ENCODE results near the gene F2RL1. TPM values are rescaled to one million over a fixed set of nuclear protein-coding genes. Genes with fewer than 3 reads are reported as not detected.

The F2RL1 gene
- total and polyA plus RNA-seq, 2 donors (not counting 1 experiment from before 2014, with no cell fraction given) = 0.04 to 0.64 TPM

GRCh38 chr5:76859591-76860247, 40.9 kb downstream of the F2RL1 start:
- intact Hi-C loops (cut with micrococcal nuclease) = loop anchor here (10.0 kb wide), 1 partner anchor 285 kb away; no protein-coding TSS in a partner anchor
- no peak overlapping the region for H2AFZ ChIP-seq (ENCODE audit: insufficient read depth, low read depth, low read length, poor library complexity, severe bottlenecking)
- no peak overlapping the region for H3K9ac ChIP-seq (ENCODE audit: low read length)
- no peaks in the 10 kb centered on the region for H3K36me3 ChIP-seq (replicated peaks in 1 of 2; ENCODE audit: control extremely low read depth in 1 of 2, control insufficient read depth in 1 of 2, extremely low read depth in 1 of 2, insufficient read depth in 2 of 2, low read length in 1 of 2)
- H3K79me2 ChIP-seq (ENCODE audit: control insufficient read depth, insufficient read depth, low read length) = no peaks in the 10 kb centered on the region
- H3K27me3 ChIP-seq (replicated peaks in 1 of 4; ENCODE audit: control extremely low read depth in 1 of 4, control insufficient read depth in 3 of 4, insufficient read depth in 4 of 4, low read length in 3 of 4) = no peaks in the 10 kb centered on the region
- H3K9me3 ChIP-seq (ENCODE audit: control extremely low read depth in 1 of 3, control insufficient read depth in 2 of 3, insufficient read depth in 1 of 3, low read length in 2 of 3) = peaks cover 0 to 7% (median 0%) of the 10 kb centered on the region in 3 donors
- ATAC-seq (ENCODE audit: low read depth) = no peak
- no peak overlapping the region for H3K27ac ChIP-seq (ENCODE audit: low read length in 2 of 2)
- no peak overlapping the region for H3K4me2 ChIP-seq (replicated peaks; ENCODE audit: low read depth, low read length, poor library complexity, severe bottlenecking)
- no peak for DNase-seq
- H3K4me3 ChIP-seq (ENCODE audit: control extremely low read depth in 1 of 5, extremely low read depth in 1 of 5, insufficient read depth in 1 of 5, low read depth in 2 of 5, low read length in 4 of 5) = no peak overlapping the region
- no peaks in the 10 kb centered on the region for H4K20me1 ChIP-seq (ENCODE audit: control insufficient read depth, insufficient read depth, low read length, poor library complexity, severe bottlenecking)
- ChIA-PET POLR2A (no interaction called here), CTCF (no interaction called here)
- Mint-ChIP-seq H3K27me3 (no peaks in the 10 kb centered on the region), H3K9me3 (ENCODE audit: insufficient read depth) (peaks cover 2% of the 10 kb centered on the region), H3K4me3 (no peak overlapping the region), H3K27ac (no peak overlapping the region), H3K4me1 (peaks cover 18% of the 10 kb centered on the region)
- WGBS (ENCODE audit: insufficient coverage) = 100% methylated on average over 2 of the region's 10 CpGs
- TF ChIP-seq, protein P1, sequence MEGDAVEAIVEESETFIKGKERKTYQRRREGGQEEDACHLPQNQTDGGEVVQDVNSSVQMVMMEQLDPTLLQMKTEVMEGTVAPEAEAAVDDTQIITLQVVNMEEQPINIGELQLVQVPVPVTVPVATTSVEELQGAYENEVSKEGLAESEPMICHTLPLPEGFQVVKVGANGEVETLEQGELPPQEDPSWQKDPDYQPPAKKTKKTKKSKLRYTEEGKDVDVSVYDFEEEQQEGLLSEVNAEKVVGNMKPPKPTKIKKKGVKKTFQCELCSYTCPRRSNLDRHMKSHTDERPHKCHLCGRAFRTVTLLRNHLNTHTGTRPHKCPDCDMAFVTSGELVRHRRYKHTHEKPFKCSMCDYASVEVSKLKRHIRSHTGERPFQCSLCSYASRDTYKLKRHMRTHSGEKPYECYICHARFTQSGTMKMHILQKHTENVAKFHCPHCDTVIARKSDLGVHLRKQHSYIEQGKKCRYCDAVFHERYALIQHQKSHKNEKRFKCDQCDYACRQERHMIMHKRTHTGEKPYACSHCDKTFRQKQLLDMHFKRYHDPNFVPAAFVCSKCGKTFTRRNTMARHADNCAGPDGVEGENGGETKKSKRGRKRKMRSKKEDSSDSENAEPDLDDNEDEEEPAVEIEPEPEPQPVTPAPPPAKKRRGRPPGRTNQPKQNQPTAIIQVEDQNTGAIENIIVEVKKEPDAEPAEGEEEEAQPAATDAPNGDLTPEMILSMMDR (IDR thresholded peaks at IDR 0.05) = no peak
- no peak for TF ChIP-seq EZH2 (IDR thresholded peaks at IDR 0.05; ENCODE audit: borderline replicate concordance, insufficient read depth, low read depth, low read length, poor library complexity, severe bottlenecking)
- peaks cover 15 to 18% of the 10 kb centered on the region in 2 donors for H3K4me1 ChIP-seq (ENCODE audit: control insufficient read depth in 2 of 2, insufficient read depth in 2 of 2, low read length in 2 of 2)

DNA sequence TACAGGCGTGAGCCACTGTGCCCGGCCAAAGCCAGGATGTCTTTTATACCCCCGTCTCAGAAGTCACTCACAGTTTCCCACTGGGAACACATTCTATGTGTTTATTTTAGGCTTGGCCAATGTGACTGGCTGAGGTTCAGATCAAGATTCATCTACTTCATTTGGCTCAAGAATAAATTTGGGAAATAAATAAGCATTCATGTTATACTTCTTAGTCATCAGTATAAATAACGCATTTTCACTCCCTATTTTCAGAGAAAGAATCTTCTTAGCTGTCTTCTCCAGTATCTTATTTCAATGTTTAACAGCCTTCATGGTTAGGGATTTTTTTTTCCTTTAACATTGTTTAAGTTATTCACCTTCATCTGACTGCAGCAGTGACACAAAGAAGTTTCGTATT, 42.8 kb downstream of the F2RL1 start:
- H3K4me1 Mint-ChIP-seq = peaks cover 2% of the 10 kb centered on the region
- Histone ChIP-seq H2AFZ (ENCODE audit: insufficient read depth, low read depth, low read length, poor library complexity, severe bottlenecking) (no peak overlapping the region), H3K9me3 (ENCODE audit: control extremely low read depth in 1 of 3, control insufficient read depth in 2 of 3, insufficient read depth in 1 of 3, low read length in 2 of 3) (no peaks in the 10 kb centered on the region), H3K4me3 (ENCODE audit: control extremely low read depth in 1 of 5, extremely low read depth in 1 of 5, insufficient read depth in 1 of 5, low read depth in 2 of 5, low read length in 4 of 5) (no peak overlapping the region), H4K20me1 (ENCODE audit: control insufficient read depth, insufficient read depth, low read length, poor library complexity, severe bottlenecking) (no peaks in the 10 kb centered on the region), H3K36me3 (replicated peaks in 1 of 2; ENCODE audit: control extremely low read depth in 1 of 2, control insufficient read depth in 1 of 2, extremely low read depth in 1 of 2, insufficient read depth in 2 of 2, low read length in 1 of 2) (no peaks in the 10 kb centered on the region), H3K9ac (ENCODE audit: low read length) (no peak overlapping the region), H3K27ac (ENCODE audit: low read length in 2 of 2) (no peak overlapping the region), H3K27me3 (replicated peaks in 1 of 4; ENCODE audit: control extremely low read depth in 1 of 4, control insufficient read depth in 3 of 4, insufficient read depth in 4 of 4, low read length in 3 of 4) (no peaks in the 10 kb centered on the region), H3K79me2 (ENCODE audit: control insufficient read depth, insufficient read depth, low read length) (no peaks in the 10 kb centered on the region), H3K4me1 (ENCODE audit: control insufficient read depth in 2 of 2, insufficient read depth in 2 of 2, low read length in 2 of 2) (peaks cover 2 to 3% of the 10 kb centered on the region in 2 donors), H3K4me2 (replicated peaks; ENCODE audit: low read depth, low read length, poor library complexity, severe bottlenecking) (no peak overlapping the region)
- ATAC-seq (ENCODE audit: low read depth) = no peak
- H3K4me3 Mint-ChIP-seq = no peak overlapping the region
- WGBS (ENCODE audit: insufficient coverage) = no CpG with 5 or more reads among the region's 5 CpGs
- no peaks in the 10 kb centered on the region for H3K9me3 Mint-ChIP-seq (ENCODE audit: insufficient read depth)
- no peaks in the 10 kb centered on the region for H3K27me3 Mint-ChIP-seq
- TF ChIP-seq, protein P1 (IDR thresholded peaks at IDR 0.05) = no peak
- no peak for TF ChIP-seq EZH2 (IDR thresholded peaks at IDR 0.05; ENCODE audit: borderline replicate concordance, insufficient read depth, low read depth, low read length, poor library complexity, severe bottlenecking)
- intact Hi-C loops (cut with micrococcal nuclease) = loop anchor here (10.0 kb wide), 1 partner anchor 283 kb away; no protein-coding TSS in a partner anchor
- no peak overlapping the region for H3K27ac Mint-ChIP-seq
- DNase-seq = no peak
- POLR2A ChIA-PET = no interaction called here
- CTCF ChIA-PET = no interaction called here
